Loucy (cell line): Measurements from ENCODE around the gene NTN1.

ENCODE experiments used
- EZH2phosphoT487 ChIP-seq: fragments of 200-600 bp; IDR thresholded peaks from 2 replicates; pipeline ENCODE4 v1.6.1; 2018; ENCODE audit warnings: antibody characterized with exemption, mild to moderate bottlenecking, moderate library complexity, borderline replicate concordance
- TF ChIP-seq, protein P1 (sequence below): fragments of 200-600 bp; sonication (generic); conservative IDR thresholded peaks from 2 replicates; pipeline ENCODE4 v1.5.1; 2014; ENCODE audit warnings: mild to moderate bottlenecking, antibody characterized with exemption, low read length

DNA sequence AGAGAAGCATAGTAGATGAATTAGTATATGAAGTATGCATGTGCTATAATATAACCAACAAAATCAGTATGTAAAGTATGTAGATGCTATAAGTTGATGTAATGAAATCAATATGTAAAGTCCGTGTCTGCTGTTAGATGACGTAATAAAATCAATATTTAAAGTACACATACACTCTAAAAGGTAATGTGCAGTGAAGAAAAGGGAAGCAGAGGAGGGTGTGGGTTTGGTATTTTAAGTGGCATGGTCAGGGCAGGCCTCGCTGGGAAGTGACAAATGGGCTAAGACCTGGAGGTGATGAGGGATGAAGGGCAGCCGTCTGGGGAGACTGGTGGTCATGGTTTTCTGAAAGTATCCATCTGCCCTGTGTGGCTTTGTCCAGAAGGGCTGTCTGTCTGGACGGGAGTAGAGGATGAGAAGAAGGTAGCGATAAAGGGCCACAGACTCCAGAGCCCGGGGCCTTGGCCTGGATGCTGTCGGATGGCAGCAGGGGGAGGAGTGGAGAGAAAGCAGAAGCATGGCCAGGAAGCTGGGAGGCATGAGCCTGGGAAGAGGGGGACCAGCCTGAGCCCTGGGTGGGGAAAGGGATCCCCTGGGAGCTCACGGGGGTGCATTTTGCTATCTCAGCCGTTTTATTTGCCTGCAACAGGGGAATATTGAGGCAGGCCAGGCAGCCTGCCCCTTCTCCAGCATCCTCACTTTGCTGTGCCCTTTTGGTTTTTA, 121.6 kb downstream of the NTN1 start:
- TF ChIP-seq, protein P1, sequence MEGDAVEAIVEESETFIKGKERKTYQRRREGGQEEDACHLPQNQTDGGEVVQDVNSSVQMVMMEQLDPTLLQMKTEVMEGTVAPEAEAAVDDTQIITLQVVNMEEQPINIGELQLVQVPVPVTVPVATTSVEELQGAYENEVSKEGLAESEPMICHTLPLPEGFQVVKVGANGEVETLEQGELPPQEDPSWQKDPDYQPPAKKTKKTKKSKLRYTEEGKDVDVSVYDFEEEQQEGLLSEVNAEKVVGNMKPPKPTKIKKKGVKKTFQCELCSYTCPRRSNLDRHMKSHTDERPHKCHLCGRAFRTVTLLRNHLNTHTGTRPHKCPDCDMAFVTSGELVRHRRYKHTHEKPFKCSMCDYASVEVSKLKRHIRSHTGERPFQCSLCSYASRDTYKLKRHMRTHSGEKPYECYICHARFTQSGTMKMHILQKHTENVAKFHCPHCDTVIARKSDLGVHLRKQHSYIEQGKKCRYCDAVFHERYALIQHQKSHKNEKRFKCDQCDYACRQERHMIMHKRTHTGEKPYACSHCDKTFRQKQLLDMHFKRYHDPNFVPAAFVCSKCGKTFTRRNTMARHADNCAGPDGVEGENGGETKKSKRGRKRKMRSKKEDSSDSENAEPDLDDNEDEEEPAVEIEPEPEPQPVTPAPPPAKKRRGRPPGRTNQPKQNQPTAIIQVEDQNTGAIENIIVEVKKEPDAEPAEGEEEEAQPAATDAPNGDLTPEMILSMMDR: no peak
- no peak for TF ChIP-seq EZH2phosphoT487
